CD14-positive monocyte (primary cell): Measurements from ENCODE around the gene RALY. TPM values are rescaled to one million over a fixed set of nuclear protein-coding genes. Genes with fewer than 3 reads are reported as not detected.

Experiments used
- DNase-seq, 3 donors: peaks; one replicate each; pipeline ENCODE4 v3.0.0-alpha.2; 2011 to 2022
- H2AFZ ChIP-seq: 2 replicates; pipeline ENCODE4 v1.6.0; 2012; ENCODE audit warnings: mild to moderate bottlenecking, low read depth, low read length, inconsistent platforms; ENCODE audit not compliant: insufficient read depth, poor library complexity, severe bottlenecking
- H3K27ac ChIP-seq, 2 donors: 1 replicate in 1 of 2; 2 replicates in 1 of 2; pipeline ENCODE4 v1.5.1; 2012 to 2013; ENCODE audit warnings: low read length in 2 of 2, control low read depth in 1 of 2, inconsistent platforms in 1 of 2, low read depth in 1 of 2, mild to moderate bottlenecking in 1 of 2
- H3K27me3 ChIP-seq, 2 donors: one replicate each; pipeline versions ENCODE4 v1.6.0 to v1.6.1; 2011 to 2013; ENCODE audit warnings: low read length in 2 of 2; ENCODE audit not compliant: control insufficient read depth in 2 of 2, insufficient read depth in 2 of 2
- H3K36me3 ChIP-seq, 2 donors: replicated peaks in 1 of 2; 1 replicate in 1 of 2; 2 replicates in 1 of 2; pipeline versions ENCODE4 v1.5.1 to v1.6.1; 2012 to 2013; ENCODE audit warnings: low read length in 2 of 2, control low read depth in 1 of 2, inconsistent platforms in 1 of 2, mild to moderate bottlenecking in 1 of 2; ENCODE audit not compliant: insufficient read depth in 2 of 2, control insufficient read depth in 1 of 2
- H3K4me1 ChIP-seq, 2 donors: 1 replicate in 1 of 2; 2 replicates in 1 of 2; pipeline versions ENCODE4 v1.5.1 to v1.6.1; 2012 to 2013; ENCODE audit warnings: low read length in 2 of 2, control low read depth in 1 of 2, inconsistent platforms in 1 of 2, mild to moderate bottlenecking in 1 of 2, moderate library complexity in 1 of 2; ENCODE audit not compliant: insufficient read depth in 2 of 2, control insufficient read depth in 1 of 2
- H3K4me2 ChIP-seq: replicated peaks from 2 replicates; pipeline ENCODE3; 2012; ENCODE audit warnings: low read length, moderate library complexity, mild to moderate bottlenecking; ENCODE audit not compliant: poor library complexity, severe bottlenecking; ENCODE audit errors: extremely low read depth
- H3K4me3 ChIP-seq, 3 experiments: fragments of 200-600 bp in 1 of 3; sonication (generic) in 1 of 3; replicated peaks in 1 of 3; 1 replicate in 2 of 3; 2 replicates in 1 of 3; pipeline ENCODE4 v1.5.1; 2011 to 2013; ENCODE audit warnings: low read length in 3 of 3, mild to moderate bottlenecking in 3 of 3, control low read depth in 2 of 3, low read depth in 2 of 3, inconsistent platforms in 1 of 3, moderate library complexity in 1 of 3
- H3K79me2 ChIP-seq: 2 replicates; pipeline ENCODE4 v1.6.0; 2012; ENCODE audit warnings: mild to moderate bottlenecking, control low read depth, inconsistent platforms, low read length, moderate library complexity; ENCODE audit not compliant: insufficient read depth
- H3K9ac ChIP-seq: 2 replicates; pipeline ENCODE4 v1.6.0; 2017; ENCODE audit warnings: low read length, mild to moderate bottlenecking; ENCODE audit not compliant: insufficient read depth, poor library complexity, severe bottlenecking
- H3K9me3 ChIP-seq, 2 donors: replicated peaks in 1 of 2; 1 replicate in 1 of 2; 2 replicates in 1 of 2; pipeline versions ENCODE4 v1.5.1 to v1.6.1; 2012 to 2013; ENCODE audit warnings: low read length in 2 of 2, control low read depth in 1 of 2; ENCODE audit not compliant: control insufficient read depth in 1 of 2, insufficient read depth in 1 of 2
- H4K20me1 ChIP-seq: 2 replicates; pipeline ENCODE4 v1.6.0; 2012; ENCODE audit warnings: mild to moderate bottlenecking, low read length, control low read depth, moderate library complexity; ENCODE audit not compliant: insufficient read depth
- H3K27ac Mint-ChIP-seq, 7 donors: one replicate each; pipeline ENCODE4 v1.8.0; 2020; ENCODE audit warnings: mild to moderate bottlenecking in 7 of 7, mixed read lengths in 7 of 7, moderate library complexity in 6 of 7, inconsistent platforms in 2 of 7
- H3K27me3 Mint-ChIP-seq, 3 donors: one replicate each; pipeline ENCODE4 v1.8.0; 2021 to 2022; ENCODE audit warnings: low read depth in 3 of 3, mild to moderate bottlenecking in 3 of 3, mixed read lengths in 3 of 3, moderate library complexity in 3 of 3, inconsistent platforms in 1 of 3
- H3K36me3 Mint-ChIP-seq, 2 donors: one replicate each; pipeline ENCODE4 v1.8.0; 2020; ENCODE audit warnings: mixed read lengths in 2 of 2, inconsistent platforms in 1 of 2, mild to moderate bottlenecking in 1 of 2
- H3K4me1 Mint-ChIP-seq: one replicate; pipeline ENCODE4 v1.8.0; 2020; ENCODE audit warnings: mild to moderate bottlenecking, mixed read lengths
- H3K4me3 Mint-ChIP-seq, 2 donors: one replicate each; pipeline ENCODE4 v1.8.0; 2020; ENCODE audit warnings: mild to moderate bottlenecking in 2 of 2, mixed read lengths in 2 of 2, moderate library complexity in 1 of 2
- H3K9me3 Mint-ChIP-seq, 7 donors: one replicate each; pipeline ENCODE4 v1.8.0; 2020 to 2022; ENCODE audit warnings: mixed read lengths in 7 of 7, mild to moderate bottlenecking in 6 of 7, moderate library complexity in 6 of 7, inconsistent platforms in 2 of 7
- CTCF ChIP-seq: fragments of 200-600 bp; IDR thresholded peaks from one replicate; pipeline ENCODE4 v1.8.0; 2022; ENCODE audit warnings: antibody characterized with exemption, mild to moderate bottlenecking
- WGBS: methylation state at CpG from one replicate; pipeline ENCODE4 v1.1.5; 2013; ENCODE audit warnings: missing lambda C conversion rate; ENCODE audit not compliant: insufficient coverage; 5-methylcytosine and 5-hydroxymethylcytosine counted together
- intact Hi-C, 2 donors: fragments of 100-400 bp; cut with micrococcal nuclease; formaldehyde crosslinking; loops; one replicate each; pipeline versions ENCODE4 v1.15.0 to v1.15.1; 2023
- polyA plus RNA-seq, 3 donors: library from polyadenylated mRNA; depleted of rRNA in 1 of 3; unstranded in 2 of 3; stranded (reverse) in 1 of 3; fragments of 300-500 nt in 2 of 3; fragments of >200 nt in 1 of 3; fragmentation: Illumina TruSeq in 2 of 3; gene quantifications; 1 replicate in 2 of 3; 2 replicates in 1 of 3; pipeline ENCODE4 v1.2.3, GENCODE V29; 2012 to 2021

Gene RALY
- polyA plus RNA-seq, 3 donors, result 88.4 to 154 (median 152) TPM

- H3K9me3 ChIP-seq, result no peaks in the 10 kb centered on the region
- Mint-ChIP-seq H3K27me3 (no peaks in the 10 kb centered on the region), H3K9me3 (no peaks in the 10 kb centered on the region), H3K27ac (peak overlapping the region in 2 of 7 donors; percentile 6 to 59), H3K4me1 (peaks cover 43% of the 10 kb centered on the region), H3K36me3 (peaks cover 14 to 30% of the 10 kb centered on the region in 2 donors), H3K4me3 (no peak overlapping the region)
- DNase-seq, result no peak
- intact Hi-C loops, result no loop called here
- no peak overlapping the region for H3K27ac ChIP-seq
- no CpG with 5 or more reads among the region's 4 CpGs for WGBS
- H3K79me2 ChIP-seq, result peaks cover 100% of the 10 kb centered on the region
- no peaks in the 10 kb centered on the region for H3K27me3 ChIP-seq
- peaks cover 4 to 42% of the 10 kb centered on the region in 2 donors for H3K36me3 ChIP-seq
- no peak overlapping the region for H2AFZ ChIP-seq
- no peak overlapping the region for H3K9ac ChIP-seq
- TF ChIP-seq CTCF, result no peak
- H3K4me1 ChIP-seq, result peaks cover 0 to 5% of the 10 kb centered on the region in 2 donors
- H3K4me2 ChIP-seq, result no peak overlapping the region
- no peak overlapping the region for H3K4me3 ChIP-seq
- peaks cover 100% of the 10 kb centered on the region for H4K20me1 ChIP-seq
These were observed 54.2 kb downstream of the RALY start for GRCh38 chr20:34047917-34048316.

GRCh38 chr20:34049389-34049788 is 55.7 kb downstream of the RALY start:
- Histone ChIP-seq H3K9ac (no peak overlapping the region), H3K36me3 (peaks cover 4 to 34% of the 10 kb centered on the region in 2 donors), H2AFZ (no peak overlapping the region), H3K4me3 (no peak overlapping the region), H3K4me2 (no peak overlapping the region), H4K20me1 (peaks cover 100% of the 10 kb centered on the region), H3K9me3 (no peaks in the 10 kb centered on the region), H3K27me3 (no peaks in the 10 kb centered on the region), H3K79me2 (peaks cover 100% of the 10 kb centered on the region), H3K4me1 (peaks cover 0 to 5% of the 10 kb centered on the region in 2 donors), H3K27ac (peak overlapping the region in 1 of 2 donors; percentile 55)
- intact Hi-C loops, result no loop called here
- no peak overlapping the region for H3K4me3 Mint-ChIP-seq
- H3K27me3 Mint-ChIP-seq, result no peaks in the 10 kb centered on the region
- H3K9me3 Mint-ChIP-seq, result no peaks in the 10 kb centered on the region
- WGBS, result no CpG with 5 or more reads among the region's 1 CpG
- DNase-seq, result no peak
- H3K36me3 Mint-ChIP-seq, result peaks cover 11 to 31% of the 10 kb centered on the region in 2 donors
- H3K4me1 Mint-ChIP-seq, result peaks cover 42% of the 10 kb centered on the region
- TF ChIP-seq CTCF, result no peak
- peak overlapping the region in 2 of 7 donors; percentile 15 to 18 for H3K27ac Mint-ChIP-seq
